ENCODE data around the gene OR51B4. TPM values are rescaled to one million over a fixed set of nuclear protein-coding genes. Genes with fewer than 3 reads are reported as not detected.
"Not testable (repeated sequence)": the region's sequence is repeated elsewhere in the genome, so short reads cannot be mapped to it uniquely, and the experiment has no call there.

Gene OR51B4
- total and polyA plus RNA-seq, 2 donors (not counting 1 experiment from before 2014, with no cell fraction given): 0.17 TPM; not detected in 1

- no peak for TF ChIP-seq CTCF (conservative IDR thresholded peaks at IDR 0.05 in 1 of 2, IDR thresholded peaks at IDR 0.05 in 1 of 2; ENCODE audit: low read depth in 1 of 2, low read length in 2 of 2)
- no peak for TF ChIP-seq EZH2 (IDR thresholded peaks at IDR 0.05; ENCODE audit: low read length, missing control alignments)
- Histone ChIP-seq H3K9ac (ENCODE audit: insufficient read depth, low read length) (no peak overlapping the region), H3K27ac (ENCODE audit: insufficient read depth, low read length) (no peak overlapping the region), H3K27me3 (ENCODE audit: control insufficient read depth, insufficient read depth, low read length) (no peaks in the 10 kb centered on the region), H3K4me1 (ENCODE audit: control insufficient read depth, extremely low read depth, insufficient read depth, low read length) (no peaks in the 10 kb centered on the region), H4K20me1 (ENCODE audit: control insufficient read depth, extremely low read depth, insufficient read depth, low read length) (no peaks in the 10 kb centered on the region), H3K4me3 (replicated peaks in 1 of 4; ENCODE audit: control extremely low read depth in 1 of 4, insufficient read depth in 1 of 4, low read depth in 3 of 4, low read length in 4 of 4) (no peak overlapping the region), H3K79me2 (ENCODE audit: control insufficient read depth, insufficient read depth, low read length) (no peaks in the 10 kb centered on the region), H2AFZ (ENCODE audit: low read length) (no peak overlapping the region), H3K9me3 (ENCODE audit: control insufficient read depth, insufficient read depth, low read depth, low read length) (no peaks in the 10 kb centered on the region), H3K36me3 (ENCODE audit: control insufficient read depth, insufficient read depth, low read length) (no peaks in the 10 kb centered on the region), H3K4me2 (ENCODE audit: extremely low read depth, insufficient read depth, low read length) (no peak overlapping the region)
- DNase-seq (ENCODE audit: low read depth in 2 of 2): no peak
Measured at GRCh38 chr11:5317292-5317691, 15.5 kb upstream of the OR51B4 start.

GRCh38 chr11:5313326-5314023, 11.7 kb upstream of the OR51B4 start:
- H3K27me3 ChIP-seq (ENCODE audit: control insufficient read depth, insufficient read depth, low read length); DNase-seq (ENCODE audit: low read depth in 2 of 2); H3K9me3 ChIP-seq (ENCODE audit: control insufficient read depth, insufficient read depth, low read depth, low read length); H3K4me3 ChIP-seq (replicated peaks in 1 of 4; ENCODE audit: control extremely low read depth in 1 of 4, insufficient read depth in 1 of 4, low read depth in 3 of 4, low read length in 4 of 4); H3K27ac ChIP-seq (ENCODE audit: insufficient read depth, low read length); H2AFZ ChIP-seq (ENCODE audit: low read length); H3K4me1 ChIP-seq (ENCODE audit: control insufficient read depth, extremely low read depth, insufficient read depth, low read length); H3K79me2 ChIP-seq (ENCODE audit: control insufficient read depth, insufficient read depth, low read length); H3K9ac ChIP-seq (ENCODE audit: insufficient read depth, low read length); H3K4me2 ChIP-seq (ENCODE audit: extremely low read depth, insufficient read depth, low read length); H3K36me3 ChIP-seq (ENCODE audit: control insufficient read depth, insufficient read depth, low read length); H4K20me1 ChIP-seq (ENCODE audit: control insufficient read depth, extremely low read depth, insufficient read depth, low read length): not testable (repeated sequence)

- Histone ChIP-seq H3K4me1 (ENCODE audit: control insufficient read depth, extremely low read depth, insufficient read depth, low read length) (no peaks in the 10 kb centered on the region), H3K27me3 (ENCODE audit: control insufficient read depth, insufficient read depth, low read length) (no peaks in the 10 kb centered on the region), H3K36me3 (ENCODE audit: control insufficient read depth, insufficient read depth, low read length) (no peaks in the 10 kb centered on the region), H3K4me2 (ENCODE audit: extremely low read depth, insufficient read depth, low read length) (no peak overlapping the region), H3K9ac (ENCODE audit: insufficient read depth, low read length) (no peak overlapping the region), H3K9me3 (ENCODE audit: control insufficient read depth, insufficient read depth, low read depth, low read length) (no peaks in the 10 kb centered on the region), H3K4me3 (replicated peaks in 1 of 4; ENCODE audit: control extremely low read depth in 1 of 4, insufficient read depth in 1 of 4, low read depth in 3 of 4, low read length in 4 of 4) (no peak overlapping the region), H3K27ac (ENCODE audit: insufficient read depth, low read length) (no peak overlapping the region), H2AFZ (ENCODE audit: low read length) (no peak overlapping the region), H3K79me2 (ENCODE audit: control insufficient read depth, insufficient read depth, low read length) (no peaks in the 10 kb centered on the region), H4K20me1 (ENCODE audit: control insufficient read depth, extremely low read depth, insufficient read depth, low read length) (no peaks in the 10 kb centered on the region)
- TF ChIP-seq EZH2 (IDR thresholded peaks at IDR 0.05; ENCODE audit: low read length, missing control alignments) (no peak), CTCF (conservative IDR thresholded peaks at IDR 0.05 in 1 of 2, IDR thresholded peaks at IDR 0.05 in 1 of 2; ENCODE audit: low read depth in 1 of 2, low read length in 2 of 2) (no peak)
- DNase-seq (ENCODE audit: low read depth in 2 of 2): no peak
Measured at GRCh38 chr11:5310423-5310822, 8.7 kb upstream of the OR51B4 start.

All from fibroblast of lung (primary cell).